HS-27A (cell line): ENCODE measurements around the gene RPN2.

Source experiments
- DNase-seq: peaks from one replicate; pipeline ENCODE4 v3.0.0-alpha.2; 2012; ENCODE audit warnings: low read depth, missing footprints

The RPN2 gene

DNA sequence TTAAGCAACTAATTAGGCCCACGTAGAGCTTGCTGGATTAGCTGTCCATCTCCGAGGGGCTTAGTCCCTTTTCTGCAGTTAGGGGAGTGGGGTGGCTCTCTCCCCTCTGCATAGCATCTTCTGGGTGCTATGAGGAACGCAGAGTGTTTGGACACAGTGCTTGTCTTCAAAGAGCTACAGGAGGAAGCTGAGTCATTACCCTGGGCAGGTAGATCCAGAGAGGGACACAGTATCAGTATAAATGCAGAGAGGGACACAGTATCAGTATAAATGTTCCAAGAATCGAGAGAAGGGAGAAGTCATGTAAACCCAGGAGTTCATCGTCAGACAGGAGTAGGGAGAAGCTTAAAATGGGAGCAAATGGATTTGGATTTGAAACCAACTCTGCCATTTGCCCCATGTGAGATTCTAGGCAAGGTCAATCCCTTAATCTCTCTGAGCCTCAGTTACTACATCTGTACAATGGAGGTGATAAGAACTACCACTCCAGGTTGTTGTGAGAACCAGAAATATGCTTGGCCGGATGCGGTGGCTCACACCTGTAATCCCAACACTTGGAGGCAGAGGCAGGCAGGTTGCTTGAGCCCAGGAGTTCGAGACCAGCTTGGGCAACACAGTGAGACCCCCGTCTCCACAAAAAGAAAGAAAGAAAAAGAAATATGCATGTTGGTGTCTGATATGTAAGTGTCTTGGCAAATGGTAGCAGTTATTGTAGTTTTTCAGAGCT is 88.0 kb downstream of the RPN2 start:
- DNase-seq = no peak

DNA sequence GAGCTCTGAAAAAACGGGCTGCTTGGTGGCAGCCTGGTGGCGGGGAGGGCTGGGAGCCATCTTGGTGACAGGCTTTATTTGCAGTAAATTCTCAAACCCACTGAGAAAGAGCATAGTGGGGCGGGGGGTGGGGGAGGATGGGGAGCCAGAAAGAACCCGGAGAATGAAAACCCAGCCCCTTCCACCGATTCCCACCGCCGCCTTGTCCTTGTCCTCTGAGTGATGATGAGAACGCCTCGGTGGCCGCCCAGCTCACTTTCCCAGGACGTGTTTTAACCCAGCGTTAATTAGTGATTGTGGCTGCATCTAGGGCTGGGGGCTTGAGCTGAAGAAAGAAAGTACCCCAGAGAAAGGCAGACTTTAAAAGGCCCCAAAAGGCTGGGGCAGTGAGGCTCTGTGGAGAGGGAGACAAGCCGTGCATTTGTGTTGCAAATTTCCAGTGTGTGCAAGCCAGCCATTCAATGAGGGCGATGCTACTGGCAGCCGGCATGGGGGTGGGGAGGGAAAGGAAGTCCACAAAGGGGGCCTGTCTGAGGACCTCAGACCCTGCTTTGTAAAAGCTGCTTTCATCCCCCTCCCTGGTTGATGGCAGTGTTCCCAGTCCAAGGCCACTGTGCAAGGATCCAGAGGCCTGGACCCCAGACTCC is 88.7 kb downstream of the RPN2 start:
- DNase-seq = no peak

DNA sequence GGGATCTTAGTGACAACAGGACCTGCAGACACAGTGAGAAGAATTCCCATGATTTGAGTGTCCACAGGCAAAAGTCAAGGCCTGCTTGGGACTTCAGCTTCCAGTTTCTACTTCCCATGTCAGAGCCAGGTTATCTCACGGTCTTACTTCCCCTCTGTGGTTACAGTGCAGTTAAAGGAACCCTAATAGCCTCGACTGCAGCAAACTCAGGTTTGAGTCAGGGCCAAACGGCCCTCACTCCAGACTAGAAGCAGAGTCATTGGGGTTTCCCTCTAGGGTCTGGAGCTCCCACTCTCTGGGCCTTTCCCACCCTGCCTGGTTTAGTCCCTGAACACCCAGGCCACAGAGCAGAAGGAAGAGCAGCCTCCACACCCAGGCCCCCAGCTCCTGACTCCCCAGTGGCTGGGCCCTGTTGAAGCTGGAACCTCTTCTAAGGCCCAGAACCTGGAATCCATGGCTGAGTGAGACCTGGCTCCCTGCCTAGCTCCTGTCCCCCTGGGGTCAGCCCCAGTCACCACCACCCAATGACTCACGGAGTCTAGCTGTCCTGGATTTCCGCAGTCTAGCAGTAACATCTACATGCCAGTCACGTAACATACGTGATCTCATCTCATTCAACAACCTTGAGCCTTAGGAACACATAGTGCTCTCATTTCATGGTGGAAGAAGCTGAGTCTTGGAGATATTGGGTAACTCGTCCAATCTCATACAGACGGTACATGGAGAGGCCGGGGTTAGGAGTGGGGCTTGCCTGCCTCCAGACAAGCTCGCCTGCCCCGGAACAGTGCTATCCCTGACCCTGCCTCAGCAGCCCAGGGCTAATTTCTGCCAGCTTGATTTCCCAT is 91.7 kb downstream of the RPN2 start:
- DNase-seq = no peak

DNA sequence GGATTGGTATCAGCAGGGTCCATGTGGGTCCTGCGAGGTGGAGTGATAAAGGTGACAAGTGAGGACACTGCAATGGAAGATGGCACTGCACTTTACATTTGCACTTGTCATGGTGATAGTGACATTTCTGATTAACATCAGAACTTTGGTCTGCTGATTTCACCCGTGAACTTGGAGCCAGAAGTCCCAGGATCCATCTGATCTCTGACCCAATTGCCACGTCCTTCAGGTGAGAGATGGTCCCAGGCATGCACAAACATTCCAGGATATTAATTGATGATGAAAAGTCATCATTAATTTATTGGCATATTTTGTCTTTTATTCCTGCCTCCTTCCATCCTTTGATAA is 92.3 kb downstream of the RPN2 start:
- DNase-seq = no peak

DNA sequence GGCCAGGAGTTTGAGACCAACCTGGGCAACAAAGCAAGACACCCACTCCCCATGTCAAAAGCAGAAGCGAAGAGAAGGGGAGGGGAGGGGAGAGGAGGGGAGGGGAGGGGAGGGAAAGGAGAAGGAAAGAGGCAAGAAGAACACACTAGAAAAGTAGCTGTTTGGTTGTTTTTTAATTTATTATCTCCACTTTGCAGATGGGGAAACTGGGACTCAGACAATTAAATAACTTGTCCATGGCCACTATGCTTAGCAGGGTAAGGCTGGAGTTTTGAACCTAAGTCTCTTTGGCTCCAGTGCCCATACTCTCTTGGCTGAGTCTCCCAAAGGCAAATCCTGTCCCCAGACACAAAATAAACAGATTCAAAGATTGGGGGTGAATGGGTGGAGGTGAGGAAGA is 94.9 kb downstream of the RPN2 start:
- no peak for DNase-seq

DNA sequence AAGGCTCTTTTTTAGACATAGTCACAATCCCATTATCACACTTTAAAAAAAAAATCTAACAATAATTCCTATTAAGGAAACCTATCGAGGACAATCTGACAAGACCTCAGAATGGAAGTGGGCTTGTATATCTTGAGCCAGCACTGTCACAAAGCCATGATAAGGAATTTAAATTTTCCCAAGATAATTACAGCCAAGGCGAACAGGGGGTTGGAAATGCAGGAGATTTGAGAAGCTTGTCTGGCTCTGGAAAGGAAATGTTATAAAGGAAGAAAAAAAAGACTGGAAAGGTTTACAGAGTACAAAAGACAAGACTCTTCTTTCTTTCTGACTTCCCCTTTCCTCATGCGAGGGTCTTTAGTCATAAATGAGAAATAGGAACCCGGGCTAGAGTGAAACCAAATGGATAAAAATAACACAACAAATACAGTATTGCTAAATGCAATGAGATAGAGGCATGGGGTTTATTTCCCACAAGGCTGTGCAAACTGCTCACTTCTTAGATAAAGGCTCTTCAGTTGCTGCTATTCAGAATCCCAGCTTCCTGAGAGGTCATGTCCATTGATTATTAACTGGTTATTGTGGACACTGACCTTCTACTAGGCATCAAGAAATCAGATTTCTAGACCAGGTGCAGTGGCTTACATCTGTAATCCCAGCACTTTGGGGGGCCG is 95.9 kb downstream of the RPN2 start:
- no peak for DNase-seq

DNA sequence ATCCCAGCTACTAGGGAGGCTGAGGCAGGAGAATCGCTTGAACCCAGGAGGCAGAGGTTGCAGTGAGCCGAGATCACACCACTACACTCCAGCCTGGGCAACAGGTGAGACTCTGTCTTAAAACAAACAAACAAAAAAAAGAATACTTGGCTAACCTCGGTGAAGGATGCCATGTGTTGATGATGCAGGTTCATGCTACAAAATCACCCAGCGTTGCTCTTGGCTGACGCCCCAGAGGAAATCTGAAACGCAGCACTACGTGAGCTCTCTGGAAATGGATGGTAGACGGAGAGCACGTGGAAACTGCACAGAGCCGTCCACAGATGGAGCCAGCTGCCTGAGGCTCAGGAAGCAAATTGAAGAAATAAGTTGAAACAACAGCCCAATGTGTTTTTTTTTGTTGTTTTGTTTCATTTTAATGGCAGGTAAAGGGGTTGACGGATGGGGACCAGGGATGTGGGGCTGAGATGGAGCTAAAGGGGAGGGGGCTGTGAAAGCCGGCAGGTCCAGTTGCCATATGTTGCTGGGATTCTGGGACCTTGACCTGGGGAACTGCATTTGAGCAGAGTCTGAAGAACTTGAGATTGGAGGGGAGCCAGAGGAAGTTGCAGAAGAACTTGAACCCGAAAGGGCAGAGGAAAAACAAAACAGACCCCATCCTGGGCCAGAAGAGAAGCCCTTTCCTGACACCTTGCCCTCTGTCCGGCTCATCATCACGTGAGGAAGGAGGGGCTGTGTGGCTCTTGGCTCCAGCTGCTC is 97.5 kb downstream of the RPN2 start:
- DNase-seq = no peak

DNA sequence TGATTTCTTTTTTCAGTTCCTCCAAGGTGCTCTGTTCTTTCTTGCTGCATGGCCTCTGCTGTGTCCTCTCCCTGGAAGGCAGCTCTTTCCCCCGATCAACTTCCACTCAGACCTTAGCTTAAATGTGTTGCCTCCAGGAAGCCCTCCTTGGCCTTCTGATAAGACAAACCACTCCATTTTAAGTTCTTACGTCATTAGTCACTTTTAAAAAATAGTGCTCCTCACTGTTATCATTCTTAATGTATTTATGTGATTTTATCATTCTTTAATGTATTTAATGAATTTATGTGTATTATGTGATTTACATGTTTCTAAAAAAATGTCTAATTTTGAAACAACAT is 98.1 kb downstream of the RPN2 start:
- DNase-seq = no peak

DNA sequence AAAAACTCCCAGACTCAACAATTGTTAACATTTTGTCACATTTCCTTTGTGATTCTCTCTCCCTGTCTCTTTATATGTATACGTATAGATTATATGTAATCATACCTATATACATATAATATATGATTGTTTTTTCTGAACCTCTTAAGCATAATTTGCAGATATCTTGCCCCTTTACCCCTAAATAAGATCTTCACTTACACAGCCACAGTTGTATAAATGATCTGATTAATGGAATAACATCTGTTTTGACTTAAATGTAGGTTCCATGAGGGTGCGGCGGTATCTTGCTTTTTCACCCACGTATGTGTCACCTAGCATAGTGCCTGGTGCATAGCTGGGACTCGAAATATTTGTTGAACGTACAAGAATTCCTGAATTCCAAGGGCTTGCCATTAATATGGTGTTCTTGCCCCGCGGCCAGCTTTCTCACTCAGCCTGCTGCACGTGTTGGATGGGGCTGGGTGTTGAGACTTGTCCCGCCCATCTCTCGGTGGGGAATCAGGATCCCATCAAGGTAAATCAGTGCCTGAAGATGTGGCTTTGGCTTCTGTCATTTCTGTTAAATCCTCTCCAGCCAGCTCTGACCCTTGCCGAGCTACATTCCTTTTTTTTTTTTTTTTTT is 99.9 kb downstream of the RPN2 start:
- DNase-seq = no peak

DNA sequence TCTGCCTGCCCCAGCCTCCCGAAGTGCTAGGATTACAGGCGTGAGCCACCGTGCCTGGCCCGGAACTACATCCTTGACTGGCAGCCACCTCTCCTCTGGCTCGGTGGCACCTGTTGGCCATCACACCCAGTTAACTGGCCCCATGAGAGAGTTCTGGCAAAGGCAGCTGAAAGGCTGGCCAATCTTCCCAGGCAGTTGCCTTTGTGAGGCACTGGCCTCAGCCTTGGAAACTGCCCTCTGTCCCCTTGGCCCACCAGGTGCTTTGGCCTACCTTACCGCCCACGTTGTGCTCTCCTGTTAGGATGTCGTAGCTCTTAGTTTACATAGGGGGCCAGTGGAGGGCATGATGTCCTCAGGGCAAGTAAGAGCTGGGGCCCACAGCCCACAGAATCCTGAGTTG is 100.7 kb downstream of the RPN2 start:
- no peak for DNase-seq

DNA sequence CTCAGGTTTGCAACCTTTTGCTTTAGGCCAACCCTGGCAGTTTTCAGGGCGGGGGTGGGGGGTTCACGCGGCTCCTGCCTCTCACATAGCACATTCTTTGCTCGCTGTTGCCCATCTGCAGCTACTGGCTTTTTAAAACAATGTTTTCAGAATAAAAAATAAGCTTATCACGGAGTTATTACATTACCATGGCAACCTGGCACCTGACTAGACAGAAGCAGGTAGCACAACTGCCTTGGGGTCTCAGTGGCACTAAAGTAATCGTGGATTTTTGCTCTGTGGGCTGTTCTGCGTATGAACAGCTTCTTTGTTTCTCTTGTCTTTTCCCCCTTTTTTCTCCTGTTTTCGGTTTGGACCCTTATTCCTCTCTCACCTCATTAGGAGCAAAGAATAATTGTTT is 101.3 kb downstream of the RPN2 start:
- no peak for DNase-seq

DNA sequence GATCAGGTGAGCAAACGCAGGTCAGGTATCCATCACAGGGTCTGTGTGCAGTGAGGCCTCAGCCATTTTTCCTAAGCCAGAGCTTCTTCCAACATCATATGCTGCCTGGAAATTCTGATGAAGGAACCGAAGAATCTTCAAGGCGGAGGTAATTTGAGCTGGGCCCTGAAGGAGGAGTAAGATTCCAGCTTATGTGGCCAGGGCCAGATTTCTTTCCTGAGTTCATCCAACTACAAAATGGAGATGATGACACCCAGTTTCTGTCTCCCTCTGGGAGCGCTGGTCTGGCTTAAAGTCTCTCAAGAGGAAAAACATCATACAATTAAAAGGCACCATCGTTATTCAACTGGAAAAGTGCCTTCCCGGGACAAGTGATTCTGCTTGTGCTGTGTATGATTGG is 103.4 kb downstream of the RPN2 start:
- no peak for DNase-seq

DNA sequence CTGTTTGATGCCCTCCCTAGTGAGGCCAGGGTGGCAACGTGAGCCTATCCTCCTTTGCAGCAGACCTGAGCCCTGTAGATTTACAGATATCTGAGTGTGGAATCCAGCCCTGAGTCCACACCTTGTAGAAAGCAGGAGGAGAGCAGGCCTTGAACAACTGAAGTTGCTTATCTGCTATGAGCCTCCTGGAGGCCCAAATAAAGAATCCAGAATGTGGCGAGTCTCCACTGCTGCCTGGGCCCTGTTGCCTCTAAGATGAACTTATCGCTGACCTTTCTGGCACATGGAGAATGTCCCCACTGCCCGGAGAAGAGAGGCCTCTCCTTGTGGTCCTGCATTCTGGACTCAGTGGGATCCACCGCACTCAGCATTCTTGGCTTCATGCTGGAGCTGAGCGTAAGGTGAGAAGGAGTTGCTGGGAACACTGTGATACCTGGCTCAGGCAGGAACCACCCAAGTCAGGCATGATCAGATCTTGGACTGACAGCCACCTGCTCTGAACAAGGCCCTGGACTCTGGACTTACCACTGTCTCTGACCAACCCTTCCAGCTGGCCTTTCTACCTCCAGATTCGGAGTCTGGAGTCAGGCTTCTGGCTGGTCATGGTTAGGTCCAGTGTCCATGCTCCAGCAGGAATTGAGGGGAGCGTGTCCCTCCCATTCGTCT is 104.5 kb downstream of the RPN2 start:
- no peak for DNase-seq

DNA sequence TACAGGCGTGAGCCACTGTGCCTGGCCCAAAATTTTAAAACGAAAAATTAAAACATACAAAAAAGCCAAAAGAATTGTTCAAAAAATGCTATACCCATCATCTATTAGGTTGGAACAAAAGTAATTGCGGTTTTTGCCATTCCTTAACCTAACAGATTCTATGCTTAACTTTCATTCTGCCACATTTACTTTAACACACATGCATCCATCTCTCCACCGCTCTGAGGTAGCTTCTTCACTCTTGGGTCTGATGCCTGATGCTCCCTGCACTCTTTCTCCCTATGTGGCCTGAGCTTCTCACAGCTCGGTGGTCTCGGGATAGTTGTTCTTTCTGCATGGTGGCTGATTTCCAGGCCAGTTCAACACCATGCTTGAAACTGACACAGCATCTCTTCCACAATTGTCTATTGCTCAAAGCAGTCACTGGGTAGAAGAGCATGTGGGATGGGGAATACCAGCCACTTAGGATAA is 105.6 kb downstream of the RPN2 start:
- no peak for DNase-seq

DNA sequence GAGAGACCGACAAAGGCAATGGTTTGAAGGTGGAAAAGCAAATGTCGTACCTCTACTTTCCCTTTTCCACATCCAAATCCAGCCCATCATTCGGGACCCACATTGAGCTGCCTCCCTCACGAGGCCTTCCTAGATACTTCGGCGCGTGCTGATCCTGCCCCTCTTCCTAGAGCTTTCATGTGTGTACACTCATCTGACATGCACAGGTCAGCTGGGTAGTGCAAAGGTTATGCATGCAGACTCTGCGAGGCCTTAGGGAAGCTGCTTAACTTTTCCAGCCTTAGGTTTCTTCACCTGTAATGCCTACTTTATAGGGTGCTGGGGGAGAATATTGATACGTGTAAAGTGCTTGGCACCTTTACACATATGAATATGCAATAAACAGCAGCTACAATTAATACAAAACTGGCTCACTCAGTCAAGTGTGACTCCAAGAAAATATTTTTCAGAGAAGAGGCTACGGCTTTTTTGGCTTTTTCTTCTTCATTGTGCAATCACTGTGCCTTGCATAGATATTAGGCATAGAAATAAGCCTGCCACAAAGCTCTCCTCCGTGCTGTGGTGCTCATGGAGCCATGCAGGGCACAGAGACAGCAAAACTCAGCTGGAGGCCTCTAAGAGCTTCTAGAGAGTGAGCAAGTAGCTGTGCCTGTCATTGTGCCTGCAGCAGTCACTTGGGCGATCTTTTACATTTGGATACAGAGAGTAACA is 106.7 kb downstream of the RPN2 start:
- DNase-seq = no peak

DNA sequence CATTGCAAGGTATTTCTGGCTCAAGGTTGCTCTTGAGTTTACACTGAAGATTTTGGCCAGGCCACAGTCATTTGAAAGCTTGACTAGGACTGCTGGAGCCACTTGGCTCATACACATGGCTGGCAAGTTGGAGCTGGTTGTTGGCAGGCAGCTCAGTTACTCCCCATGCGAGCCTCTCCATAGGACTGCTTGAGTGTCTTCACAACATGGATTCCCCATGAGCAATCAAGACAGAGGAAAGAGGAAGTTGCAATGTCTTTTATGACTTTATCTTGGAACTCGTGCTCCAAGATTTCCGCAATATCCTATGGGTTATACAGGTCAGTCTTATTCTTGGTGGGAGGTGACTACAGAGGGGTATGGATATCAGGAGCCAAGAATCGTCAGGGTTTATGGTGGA is 109.0 kb downstream of the RPN2 start:
- DNase-seq = no peak

DNA sequence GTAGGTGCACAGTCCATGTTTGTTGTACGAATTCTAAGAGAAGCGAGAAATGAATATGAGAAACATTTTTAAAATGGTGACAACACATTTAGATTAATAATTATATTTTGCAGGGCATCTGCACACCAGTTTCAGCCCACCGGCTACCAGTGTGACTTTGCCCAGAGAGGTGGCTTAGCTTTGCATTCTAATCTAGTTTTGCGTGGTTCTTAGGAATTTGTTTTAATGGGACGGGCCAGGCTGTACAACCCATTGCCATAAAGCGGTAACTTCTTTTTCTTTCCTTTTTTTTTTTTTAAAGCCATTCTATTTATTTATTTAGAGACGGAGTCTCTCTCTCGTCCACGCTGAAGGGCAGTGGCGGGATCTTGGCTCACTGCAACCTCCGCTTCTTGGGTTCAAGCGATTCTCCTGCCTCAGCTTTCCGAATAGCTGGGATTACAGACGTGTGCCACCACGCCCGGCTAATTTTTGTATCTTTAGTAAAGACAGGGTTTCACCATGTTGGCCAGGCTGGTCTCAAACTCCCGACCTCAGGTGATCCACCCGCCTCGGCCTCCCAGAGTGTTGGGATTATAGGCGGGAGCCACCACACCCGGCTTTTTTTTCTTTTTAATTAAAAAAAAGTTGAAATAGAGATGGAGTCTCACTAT is 111.2 kb downstream of the RPN2 start:
- no peak for DNase-seq
